Karpas-422 (cell line): Measurements from ENCODE around the gene UNC119. TPM values are rescaled to one million over a fixed set of nuclear protein-coding genes. Genes with fewer than 3 reads are reported as not detected.
"Not testable (repeated sequence)": the region's sequence is repeated elsewhere in the genome, so short reads cannot be mapped to it uniquely, and the experiment has no call there.

ENCODE experiments used
- DNase-seq: peaks from one replicate; pipeline ENCODE4 v3.0.0-alpha.2; 2015
- H2AFZ ChIP-seq: fragments of 200-600 bp; sonication (generic); 2 replicates; pipeline ENCODE4 v1.6.1; 2014; ENCODE audit warnings: antibody characterized with exemption, low read length, mixed read lengths
- H3K27ac ChIP-seq: fragments of 200-600 bp; sonication (generic); 2 replicates; pipeline ENCODE4 v1.5.1; 2014; ENCODE audit warnings: mild to moderate bottlenecking, low read length, moderate library complexity
- H3K27me3 ChIP-seq: fragments of 200-600 bp; sonication (generic); 2 replicates; pipeline ENCODE4 v1.6.1; 2014; ENCODE audit warnings: low read length, mixed read lengths
- H3K36me3 ChIP-seq: fragments of 200-600 bp; sonication (generic); 2 replicates; pipeline ENCODE4 v1.6.1; 2014; ENCODE audit warnings: low read length, mixed read lengths; ENCODE audit not compliant: insufficient read depth
- H3K4me1 ChIP-seq: fragments of 200-600 bp; sonication (generic); 2 replicates; pipeline ENCODE4 v1.6.1; 2014; ENCODE audit warnings: mild to moderate bottlenecking, low read length, mixed read lengths
- H3K4me2 ChIP-seq: fragments of 200-600 bp; sonication (generic); 2 replicates; pipeline ENCODE4 v1.6.1; 2014; ENCODE audit warnings: low read length, low read depth, mild to moderate bottlenecking; ENCODE audit not compliant: poor library complexity, severe bottlenecking
- H3K4me3 ChIP-seq: fragments of 200-600 bp; sonication (generic); 2 replicates; pipeline ENCODE4 v1.5.1; 2014; ENCODE audit warnings: mild to moderate bottlenecking, antibody characterized with exemption, low read length, mixed read lengths
- H3K79me2 ChIP-seq: fragments of 200-600 bp; sonication (generic); 2 replicates; pipeline ENCODE4 v1.6.1; 2014; ENCODE audit warnings: mild to moderate bottlenecking, low read length, mixed read lengths
- H3K9ac ChIP-seq: fragments of 200-600 bp; sonication (generic); 2 replicates; pipeline ENCODE4 v1.6.0; 2014; ENCODE audit warnings: low read length
- H3K9me2 ChIP-seq: fragments of 200-600 bp; sonication (generic), shearing (Covaris generic); replicated peaks from 2 replicates; pipeline ENCODE4 v1.6.0; 2014; ENCODE audit warnings: mild to moderate bottlenecking, low read length, moderate library complexity; ENCODE audit not compliant: insufficient read depth
- H3K9me3 ChIP-seq: fragments of 300-700, 200-600 bp; sonication (generic); 2 replicates; pipeline ENCODE4 v1.6.1; 2014; ENCODE audit warnings: low read length, mixed read lengths
- H4K20me1 ChIP-seq: fragments of 200-600 bp; sonication (generic); 2 replicates; pipeline ENCODE4 v1.6.1; 2014; ENCODE audit warnings: mild to moderate bottlenecking, antibody characterized with exemption, low read length, low read depth; ENCODE audit not compliant: insufficient read depth
- total RNA-seq: library from RNA; depleted of rRNA; stranded (reverse); fragments of >200 nt; shearing (Covaris generic); gene quantifications from 2 replicates; pipeline ENCODE4 v1.2.3, GENCODE V29; 2014; ENCODE audit warnings: low replicate concordance

Gene UNC119
- total RNA-seq, 1 experiment from 2014 or later = 34.0 TPM

DNA sequence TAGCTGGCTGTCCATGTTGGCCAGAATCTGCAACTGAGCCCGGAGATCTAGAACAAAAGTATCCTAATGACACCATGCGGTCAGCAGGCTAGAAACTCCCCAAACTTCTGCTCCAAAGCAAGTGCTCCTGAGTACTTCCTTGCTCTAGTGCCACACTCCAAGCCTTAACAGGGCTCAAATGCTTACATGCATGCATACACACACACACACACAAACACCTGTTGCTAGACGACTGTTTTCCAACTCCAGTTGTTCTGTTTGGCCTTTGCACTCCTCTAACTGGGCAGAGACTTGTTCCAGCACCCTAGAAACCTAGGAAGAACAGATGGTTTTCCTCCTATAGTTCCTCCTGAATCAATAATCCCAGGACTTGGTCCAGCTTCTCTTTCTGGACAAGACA, 32.0 kb upstream of the UNC119 start:
- no peaks in the 10 kb centered on the region for H3K4me1 ChIP-seq
- peaks cover 7% of the 10 kb centered on the region; the same call in 1 of the 2 replicates for H3K79me2 ChIP-seq
- no peak overlapping the region for H3K9ac ChIP-seq
- H3K4me2 ChIP-seq = no peak overlapping the region
- no peaks in the 10 kb centered on the region for H3K9me2 ChIP-seq
- H4K20me1 ChIP-seq = no peaks in the 10 kb centered on the region
- peaks cover 64% of the 10 kb centered on the region for H3K36me3 ChIP-seq
- H3K27ac ChIP-seq = no peak overlapping the region
- DNase-seq = no peak
- no peak overlapping the region for H3K4me3 ChIP-seq
- no peaks in the 10 kb centered on the region for H3K27me3 ChIP-seq
- no peaks in the 10 kb centered on the region for H3K9me3 ChIP-seq
- no peak overlapping the region for H2AFZ ChIP-seq

DNA sequence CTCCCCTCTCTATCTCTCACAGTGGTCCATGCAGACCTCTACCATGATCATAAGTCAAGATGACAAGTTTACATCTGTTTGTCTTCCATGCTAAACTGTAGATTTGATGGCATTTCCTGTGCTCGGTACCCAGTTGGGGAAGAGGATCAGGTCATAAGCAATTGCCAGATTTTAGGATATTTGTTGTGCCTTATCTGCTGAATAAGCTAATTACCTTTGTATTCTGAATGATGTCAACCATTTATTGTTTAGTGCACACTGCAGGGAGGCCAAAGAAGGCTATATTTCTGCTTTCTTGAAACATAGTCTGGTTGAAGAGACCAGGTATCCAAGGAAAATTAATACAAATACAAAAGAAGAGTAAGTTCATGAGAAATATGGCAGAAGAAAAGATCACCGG, 30.1 kb upstream of the UNC119 start:
- Histone ChIP-seq H3K4me2 (no peak overlapping the region), H3K9me3 (no peaks in the 10 kb centered on the region), H3K27ac (no peak overlapping the region), H3K36me3 (peaks cover 65% of the 10 kb centered on the region), H2AFZ (no peak overlapping the region), H3K4me3 (no peak overlapping the region), H4K20me1 (no peaks in the 10 kb centered on the region), H3K4me1 (peaks cover 5% of the 10 kb centered on the region), H3K27me3 (no peaks in the 10 kb centered on the region), H3K9me2 (no peaks in the 10 kb centered on the region), H3K9ac (no peak overlapping the region), H3K79me2 (no peaks in the 10 kb centered on the region; the same call in 1 of the 2 replicates)
- no peak for DNase-seq

DNA sequence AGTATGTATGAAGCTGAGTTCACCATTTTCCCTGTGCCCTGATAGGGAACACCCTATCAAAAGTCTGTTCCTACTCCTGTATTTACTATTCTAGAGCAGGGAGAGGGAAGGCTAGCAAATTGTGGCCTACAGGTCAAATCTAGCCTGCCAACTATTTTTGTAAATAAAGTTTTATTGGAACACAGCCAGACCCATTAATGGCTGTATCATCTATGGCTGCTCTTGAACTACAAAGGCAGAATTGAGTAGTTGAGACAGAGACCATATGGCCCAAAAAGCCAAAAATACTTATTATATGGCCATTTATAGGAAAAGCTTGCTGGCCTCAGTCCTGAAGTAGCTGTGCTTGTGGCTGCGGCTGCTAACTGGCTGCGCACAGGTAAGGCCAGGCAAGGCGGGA, 28.5 kb upstream of the UNC119 start:
- H3K4me1 ChIP-seq = peaks cover 14% of the 10 kb centered on the region
- DNase-seq = no peak
- no peaks in the 10 kb centered on the region for H3K9me3 ChIP-seq
- no peak overlapping the region for H3K4me3 ChIP-seq
- no peak overlapping the region for H3K27ac ChIP-seq
- peaks cover 55% of the 10 kb centered on the region for H3K36me3 ChIP-seq
- H4K20me1 ChIP-seq = no peaks in the 10 kb centered on the region
- no peak overlapping the region for H2AFZ ChIP-seq
- no peaks in the 10 kb centered on the region for H3K79me2 ChIP-seq
- no peak overlapping the region for H3K9ac ChIP-seq
- H3K9me2 ChIP-seq = no peaks in the 10 kb centered on the region
- no peak overlapping the region for H3K4me2 ChIP-seq
- H3K27me3 ChIP-seq = no peaks in the 10 kb centered on the region

DNA sequence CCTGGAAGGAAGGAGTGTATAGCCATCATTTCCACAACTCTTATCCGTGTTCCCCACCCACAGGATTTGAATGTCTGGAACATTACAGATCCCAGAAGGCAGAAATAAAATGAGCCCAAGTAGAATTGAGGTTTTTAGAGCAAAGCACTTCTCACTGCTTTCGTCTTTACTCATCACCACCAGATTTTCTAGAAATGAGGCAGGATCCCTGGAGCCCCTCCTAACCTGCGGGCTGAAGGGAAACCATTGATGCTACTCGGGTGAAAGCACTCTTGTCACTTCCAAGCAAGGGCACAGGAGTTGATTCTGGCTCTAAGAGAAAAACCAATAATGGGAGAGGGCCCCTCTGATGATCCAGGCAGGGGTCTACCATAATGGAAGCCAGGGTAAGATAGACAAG, 27.1 kb upstream of the UNC119 start:
- H3K9me2 ChIP-seq = no peaks in the 10 kb centered on the region
- H3K27ac ChIP-seq = no peak overlapping the region
- H3K9me3 ChIP-seq = no peaks in the 10 kb centered on the region
- H2AFZ ChIP-seq = no peak overlapping the region
- no peak overlapping the region for H3K4me3 ChIP-seq
- H3K9ac ChIP-seq = no peak overlapping the region
- no peak overlapping the region for H3K4me2 ChIP-seq
- no peak for DNase-seq
- peaks cover 45% of the 10 kb centered on the region for H3K36me3 ChIP-seq
- peaks cover 5% of the 10 kb centered on the region; the same call in 1 of the 2 replicates for H3K79me2 ChIP-seq
- H3K27me3 ChIP-seq = no peaks in the 10 kb centered on the region
- peaks cover 21% of the 10 kb centered on the region for H3K4me1 ChIP-seq
- no peaks in the 10 kb centered on the region for H4K20me1 ChIP-seq

DNA sequence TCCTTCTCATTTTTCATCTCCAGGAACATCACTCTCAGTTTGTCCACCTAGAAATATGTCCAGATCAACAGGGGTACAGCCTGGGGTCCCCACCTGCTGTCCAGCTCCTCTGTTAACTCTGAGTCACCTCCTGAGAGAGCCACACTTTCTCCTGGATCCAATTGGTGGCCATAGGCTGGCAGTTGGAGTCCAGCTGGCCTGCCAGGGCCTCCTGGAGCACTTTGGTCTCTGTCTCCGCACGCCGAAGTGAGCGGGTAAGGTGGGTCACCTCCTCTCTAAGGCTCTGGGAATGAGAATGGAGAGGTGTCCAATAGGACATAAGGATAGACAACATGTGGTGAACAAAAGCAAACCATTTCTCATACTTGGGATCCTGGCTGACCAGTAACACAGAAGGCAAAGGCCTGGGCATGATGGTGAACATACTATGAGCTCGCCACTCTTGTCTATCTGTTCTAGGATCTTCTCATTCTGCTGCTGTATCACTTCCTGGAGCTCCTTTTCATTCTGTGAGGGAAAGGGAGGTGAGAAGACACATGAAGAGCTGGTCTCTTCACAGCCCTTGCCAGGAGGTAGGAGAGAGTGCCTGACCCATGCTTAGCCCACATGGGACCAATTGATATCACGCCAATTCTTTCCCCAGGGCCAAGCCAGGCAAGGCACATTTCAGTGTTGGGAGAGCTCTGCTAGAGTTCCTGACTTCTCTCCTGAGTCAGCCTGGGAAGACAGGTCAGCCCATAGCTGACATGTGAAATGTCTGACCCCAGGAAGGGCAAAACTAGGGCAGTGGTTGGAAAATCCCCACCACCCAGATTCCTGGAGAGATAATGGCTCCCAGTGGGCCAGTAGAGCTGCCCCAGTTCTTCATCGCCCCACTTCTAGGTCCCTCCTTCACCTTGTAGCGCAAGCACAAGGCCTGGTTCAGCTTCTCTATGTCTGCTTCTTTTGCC, 26.1 kb upstream of the UNC119 start:
- Histone ChIP-seq H4K20me1 (no peaks in the 10 kb centered on the region), H3K9ac (no peak overlapping the region), H3K4me1 (peaks cover 22% of the 10 kb centered on the region), H3K4me2 (no peak overlapping the region), H3K79me2 (peaks cover 5% of the 10 kb centered on the region; the same call in 1 of the 2 replicates), H3K27me3 (no peaks in the 10 kb centered on the region), H2AFZ (no peak overlapping the region), H3K36me3 (peaks cover 47% of the 10 kb centered on the region), H3K4me3 (no peak overlapping the region), H3K9me2 (no peaks in the 10 kb centered on the region), H3K27ac (no peak overlapping the region), H3K9me3 (no peaks in the 10 kb centered on the region)
- DNase-seq = no peak

DNA sequence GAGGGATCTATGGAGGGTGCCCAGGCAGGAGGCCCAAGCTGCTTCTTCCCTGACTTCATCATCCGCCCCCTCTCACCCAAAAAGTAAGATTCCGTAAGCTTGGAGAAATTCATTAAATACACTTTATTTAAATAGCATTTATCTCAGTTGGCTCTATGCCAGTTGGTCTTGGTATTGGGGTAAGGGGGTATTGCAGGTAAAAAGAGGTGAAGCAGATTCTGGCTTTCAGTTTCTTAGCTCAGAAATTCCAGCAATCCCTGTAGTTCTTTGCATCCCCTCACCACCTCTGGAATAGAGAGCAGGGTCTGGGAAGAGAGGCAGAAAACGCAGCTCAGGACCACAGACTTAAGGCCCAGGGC, 25.0 kb upstream of the UNC119 start:
- no peaks in the 10 kb centered on the region for H3K9me3 ChIP-seq
- H3K27ac ChIP-seq = peak overlapping the region; percentile 80
- H3K79me2 ChIP-seq = peaks cover 5% of the 10 kb centered on the region; the same call in 1 of the 2 replicates
- H3K9ac ChIP-seq = peak overlapping the region; percentile 60
- no peaks in the 10 kb centered on the region for H4K20me1 ChIP-seq
- H2AFZ ChIP-seq = no peak overlapping the region
- no peaks in the 10 kb centered on the region for H3K27me3 ChIP-seq
- peak; percentile 50 for DNase-seq
- peaks cover 37% of the 10 kb centered on the region for H3K36me3 ChIP-seq
- H3K4me1 ChIP-seq = peaks cover 32% of the 10 kb centered on the region
- peak overlapping the region; percentile 58 for H3K4me2 ChIP-seq
- H3K4me3 ChIP-seq = peak overlapping the region; percentile 41; the same call in 1 of the 2 replicates
- H3K9me2 ChIP-seq = no peaks in the 10 kb centered on the region

DNA sequence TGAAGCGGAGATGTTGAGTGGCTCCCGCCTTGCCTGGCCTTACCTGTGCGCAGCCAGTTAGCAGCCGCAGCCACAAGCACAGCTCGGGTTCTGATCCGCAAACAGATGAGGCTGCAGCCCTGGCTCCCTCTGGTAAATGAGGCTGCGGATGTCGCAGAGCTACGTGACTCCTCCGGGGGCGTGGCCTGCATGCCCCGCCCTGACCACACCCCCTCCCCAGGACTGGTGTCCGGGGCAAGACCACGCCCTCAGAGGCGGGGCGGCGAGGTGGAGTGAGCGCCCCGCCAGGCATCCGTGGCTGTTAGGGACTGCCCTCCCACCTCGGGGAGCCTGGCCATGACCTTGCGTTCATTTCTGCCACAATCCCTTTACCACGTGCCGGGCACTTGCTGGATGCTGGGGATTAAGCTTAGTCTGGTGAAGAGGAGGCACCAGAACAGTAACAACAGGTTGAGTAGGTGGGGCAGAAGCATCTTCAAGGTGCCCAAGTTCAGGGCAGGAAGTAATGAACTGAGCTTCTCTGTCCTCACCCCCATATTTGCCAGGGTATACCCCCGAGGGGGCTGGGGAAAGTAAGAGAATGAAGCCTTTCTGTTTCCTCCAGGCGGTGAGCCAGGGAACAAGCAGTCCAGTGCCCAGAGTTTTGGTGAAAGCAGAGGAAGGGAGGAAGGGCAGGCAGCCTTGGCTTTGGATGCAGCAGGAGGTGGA, 24.5 kb upstream of the UNC119 start, which contains the start of gene ALDOC:
Gene ALDOC, minus strand, starts transcription at position 138 of the 708 bp plus-strand sequence. CDS start 1,363 bp downstream, outside the sequence.
- Histone ChIP-seq H3K9me3 (no peaks in the 10 kb centered on the region), H4K20me1 (no peaks in the 10 kb centered on the region), H3K4me1 (peaks cover 37% of the 10 kb centered on the region), H3K9me2 (no peaks in the 10 kb centered on the region), H3K36me3 (peaks cover 32% of the 10 kb centered on the region), H3K27me3 (no peaks in the 10 kb centered on the region), H2AFZ (0 out of 2 replicates have a peak within 1 kb of the TSS, but pooled peaks have one; percentile 12), H3K4me3 (peak within 1 kb of the TSS; percentile 52; the same call in 1 of the 2 replicates), H3K9ac (peak within 1 kb of the TSS; percentile 62), H3K27ac (peak within 1 kb of the TSS; percentile 80), H3K79me2 (peaks cover 5% of the 10 kb centered on the region; the same call in 1 of the 2 replicates), H3K4me2 (peak within 1 kb of the TSS; percentile 58)
- DNase-seq = peak; percentile 99

DNA sequence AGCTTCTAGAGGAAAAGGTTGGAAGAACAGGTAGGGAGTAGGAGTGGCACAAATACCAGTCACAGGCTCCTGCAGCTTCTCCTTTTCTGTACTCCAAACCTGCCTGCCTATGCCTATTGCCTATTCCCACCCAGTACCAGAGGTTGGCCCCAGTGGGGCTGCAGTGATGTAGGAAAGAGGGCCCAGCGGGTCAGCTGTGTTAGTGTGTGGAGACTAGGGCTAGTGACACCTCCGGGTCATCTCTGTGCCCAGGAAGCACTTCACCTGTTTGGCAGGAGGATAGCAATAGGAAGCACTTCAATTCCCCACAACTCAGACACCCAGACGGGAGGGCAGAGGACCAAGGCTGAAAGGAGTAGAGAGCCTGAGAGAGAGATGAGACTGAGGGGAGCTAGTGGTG, 23.6 kb upstream of the UNC119 start:
- not testable (repeated sequence) for H3K79me2 ChIP-seq

More for the DNA sequence above, 23.6 kb upstream of the UNC119 start:
- H3K27me3 ChIP-seq, DNase-seq, H2AFZ ChIP-seq, H4K20me1 ChIP-seq, H3K9me2 ChIP-seq, H3K9me3 ChIP-seq: not testable (repeated sequence)
- Histone ChIP-seq H3K27ac (peak overlapping the region; percentile 12), H3K4me2 (peak overlapping the region; percentile 56), H3K36me3 (peaks cover 32% of the 10 kb centered on the region), H3K9ac (peak overlapping the region; percentile 54), H3K4me1 (peaks cover 40% of the 10 kb centered on the region), H3K4me3 (peak overlapping the region; percentile 52; the same call in 1 of the 2 replicates)
